ENCODE results near the gene SRP14.
"Not testable (repeated sequence)": the region's sequence is repeated elsewhere in the genome, so short reads cannot be mapped to it uniquely, and the experiment has no call there.

SRP14 gene

DNA sequence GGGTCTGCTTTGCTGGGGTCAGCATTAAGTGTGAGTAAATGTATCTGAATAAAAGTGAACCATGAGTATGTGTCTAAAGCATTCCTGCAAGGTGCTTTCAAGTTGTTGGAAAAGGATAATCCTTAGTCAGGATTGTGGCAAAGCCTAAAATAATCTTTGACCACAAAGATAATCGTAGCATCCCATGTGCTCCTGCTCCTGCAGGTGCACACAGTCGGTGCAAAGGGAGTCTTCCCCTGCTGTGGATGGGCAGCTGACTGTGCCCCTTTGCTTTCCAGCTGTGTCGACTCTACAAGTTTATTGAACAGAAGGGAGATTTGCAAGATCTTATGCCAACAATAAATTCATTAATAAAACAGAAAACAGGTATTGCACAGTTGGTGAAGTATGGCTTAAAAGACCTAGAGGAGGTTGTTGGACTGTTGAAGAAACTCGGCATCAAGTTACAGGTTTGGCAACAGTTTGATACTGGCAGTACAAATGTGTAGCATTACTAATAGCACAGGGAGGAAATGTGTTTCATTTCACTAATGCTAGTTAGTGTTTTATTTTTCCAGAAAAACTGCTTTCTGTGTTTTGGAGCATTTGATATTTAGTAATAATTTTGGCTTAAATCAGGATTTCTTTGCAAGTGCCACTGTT is 22.6 kb downstream of the SRP14 start:
- no peak for DNase-seq

GRCh38 chr15:40014390-40014789 is 24.6 kb downstream of the SRP14 start:
- DNase-seq = no peak

DNA sequence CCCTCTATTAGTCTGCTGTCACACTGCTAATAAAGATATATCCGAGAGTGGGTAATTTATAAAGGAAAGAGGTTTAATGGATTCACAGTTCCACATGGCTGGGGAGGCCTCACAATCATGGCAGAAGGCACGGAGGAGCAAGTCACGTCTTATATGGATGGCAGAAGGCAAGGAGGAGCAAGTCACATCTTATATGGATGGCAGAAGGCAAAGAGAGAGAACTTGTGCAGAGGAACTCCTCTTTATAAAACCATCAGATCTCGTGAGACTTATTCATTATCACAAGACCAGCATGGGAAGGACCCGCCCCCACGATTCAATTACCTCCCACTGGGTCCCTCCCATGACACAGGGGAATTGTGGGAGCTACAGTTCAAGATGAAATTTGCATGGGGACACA is 25.6 kb downstream of the SRP14 start:
- not testable (repeated sequence) for DNase-seq

DNA sequence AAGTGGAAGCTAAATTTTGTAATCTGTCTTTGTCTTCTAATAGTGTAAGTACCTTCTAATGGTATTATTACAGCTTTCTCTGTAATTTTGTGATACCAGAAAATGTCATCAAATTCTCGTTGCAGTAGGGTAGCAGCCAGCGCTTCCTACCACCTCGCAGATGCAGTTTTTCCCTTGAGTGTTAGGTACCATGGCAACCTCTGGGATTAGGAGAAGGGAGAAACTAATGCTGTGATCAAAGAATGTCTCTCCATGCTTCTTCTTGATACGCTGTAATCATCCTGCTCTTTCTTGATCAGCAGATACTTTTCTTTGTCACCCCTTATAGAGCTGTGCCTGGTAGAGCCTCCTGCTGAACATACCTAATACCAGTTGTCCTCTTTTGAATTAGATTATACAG is 27.7 kb downstream of the SRP14 start:
- no peak for DNase-seq

GRCh38 chr15:40010686-40011085 is 28.3 kb downstream of the SRP14 start:
- no peak for DNase-seq

DNA sequence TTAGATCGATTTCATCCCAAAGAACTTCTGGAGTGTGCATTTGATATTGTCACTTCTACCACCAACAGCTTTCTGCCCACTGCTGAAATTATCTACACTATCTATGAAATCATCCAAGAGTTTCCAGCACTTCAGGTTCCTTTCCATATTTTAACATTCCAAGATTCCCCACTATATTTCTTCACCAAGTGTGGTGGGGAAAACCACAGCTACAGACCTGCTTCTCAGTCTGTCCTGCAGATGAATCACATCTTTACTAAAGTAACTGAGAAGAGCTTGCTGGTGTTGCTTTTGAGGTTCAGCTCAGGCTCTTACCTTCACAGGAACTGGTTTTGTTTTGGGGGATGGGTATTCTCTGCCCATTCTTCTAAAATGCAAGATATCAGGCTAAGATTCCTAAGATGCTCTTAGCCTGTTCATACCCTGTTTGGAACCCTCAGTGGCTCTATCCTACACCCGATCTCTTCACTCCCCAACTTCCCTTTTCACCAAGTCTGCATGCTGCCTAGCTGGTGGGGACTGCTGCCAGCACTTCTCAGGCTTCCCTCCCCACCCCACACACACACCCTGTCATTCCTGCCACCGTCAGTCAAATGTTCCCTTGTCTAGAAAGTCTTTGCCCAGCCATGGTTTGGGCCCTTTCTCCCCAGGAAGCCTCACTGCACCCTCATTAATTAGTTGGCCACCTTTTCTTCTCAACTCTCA is 30.8 kb downstream of the SRP14 start:
- peak; percentile 51 to 63 for DNase-seq

DNA sequence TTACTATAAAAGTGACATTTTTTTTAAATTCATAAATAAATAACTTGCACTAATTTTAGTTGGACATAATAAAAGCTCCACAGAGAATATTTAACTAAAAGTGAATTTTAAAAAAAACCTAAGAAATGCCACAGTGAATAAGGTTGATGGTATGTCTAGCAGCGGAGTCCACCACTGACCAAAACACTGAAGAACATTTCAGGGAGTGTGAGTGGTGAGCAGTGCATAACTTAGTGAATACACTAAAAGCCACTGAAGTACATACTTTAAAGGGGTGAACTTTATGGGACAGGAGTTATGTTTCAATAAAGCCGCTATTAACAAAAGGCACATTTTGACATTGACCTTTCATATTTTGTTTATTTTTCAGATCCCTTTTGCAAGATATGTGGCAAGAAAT is 32.3 kb downstream of the SRP14 start:
- DNase-seq = no peak

DNA sequence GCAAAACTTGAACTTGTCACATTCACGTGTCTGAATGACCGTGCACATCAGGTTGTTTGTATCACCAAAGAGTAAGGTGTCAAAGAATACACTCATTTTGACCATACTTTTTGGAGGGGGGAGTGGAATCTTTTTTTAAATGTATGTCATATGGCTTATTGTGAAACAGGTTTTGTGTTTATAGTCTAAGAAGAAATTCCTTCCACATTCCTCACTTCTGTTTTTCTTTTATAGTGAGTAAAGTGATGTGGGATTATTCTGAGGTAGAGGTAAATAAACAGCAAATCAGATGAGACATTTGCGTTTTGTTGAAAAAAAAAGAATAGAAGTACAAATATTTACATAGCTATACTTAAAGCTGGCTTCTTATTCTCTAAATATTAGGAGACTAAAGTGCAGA is 33.0 kb downstream of the SRP14 start:
- DNase-seq = no peak

GRCh38 chr15:40003116-40003916 is 35.7 kb downstream of the SRP14 start:
- no peak for DNase-seq

- DNase-seq = no peak
These were observed 36.7 kb downstream of the SRP14 start for GRCh38 chr15:40002295-40002694.

GRCh38 chr15:39999538-40000200 is 39.3 kb downstream of the SRP14 start:
- no peak for DNase-seq

DNA sequence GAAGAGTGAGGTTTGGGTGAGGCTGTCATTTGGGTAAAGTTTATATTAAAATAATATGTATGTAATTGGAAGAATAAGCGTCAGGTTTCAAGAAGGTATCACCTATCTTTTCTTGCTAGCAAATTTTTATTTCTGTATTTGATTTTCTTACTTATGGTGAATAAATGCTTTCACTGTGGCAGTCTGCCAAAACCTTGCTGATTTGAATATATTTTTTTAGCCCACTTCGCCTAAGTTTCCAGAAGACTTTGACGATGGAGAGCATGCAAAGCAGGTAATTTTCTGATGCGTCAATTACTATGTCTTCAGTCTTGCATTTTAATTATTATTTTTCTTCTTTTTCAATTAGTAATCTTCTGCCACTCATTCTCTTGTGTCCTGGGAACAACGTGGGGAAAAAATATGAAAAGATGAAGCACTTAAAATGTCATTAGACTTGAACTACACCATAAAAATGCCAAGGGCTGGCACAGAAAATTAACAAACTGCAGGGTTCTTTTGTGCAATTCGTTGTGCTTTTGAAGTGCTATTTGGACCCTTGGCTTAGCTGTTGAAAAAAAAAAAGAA is 40.4 kb downstream of the SRP14 start:
- no peak for DNase-seq

DNA sequence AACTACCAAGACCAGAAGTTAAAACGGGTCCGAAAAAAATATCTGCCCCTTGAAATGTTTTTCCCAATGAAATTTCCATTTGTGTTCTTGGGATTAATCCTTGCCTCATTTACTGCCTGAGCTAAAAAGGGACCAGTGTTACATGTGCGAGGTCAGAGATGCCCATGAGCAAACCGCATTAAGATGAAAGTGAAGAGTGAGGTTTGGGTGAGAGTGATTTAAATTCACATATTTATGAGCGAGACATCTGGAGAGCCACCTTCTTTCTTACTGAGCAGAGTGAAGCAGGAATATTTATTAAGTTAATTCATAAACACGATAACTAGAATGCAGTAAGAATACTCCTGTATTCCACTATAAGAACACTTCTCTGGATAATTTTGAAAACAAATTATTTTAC is 41.3 kb downstream of the SRP14 start:
- no peak for DNase-seq

- DNase-seq = no peak
These were observed 42.0 kb downstream of the SRP14 start for GRCh38 chr15:39997031-39997430.

GRCh38 chr15:39996228-39996627 is 42.8 kb downstream of the SRP14 start:
- not testable (repeated sequence) for DNase-seq

- DNase-seq = not testable (repeated sequence)
These were observed 46.0 kb downstream of the SRP14 start for GRCh38 chr15:39992953-39993352.

DNA sequence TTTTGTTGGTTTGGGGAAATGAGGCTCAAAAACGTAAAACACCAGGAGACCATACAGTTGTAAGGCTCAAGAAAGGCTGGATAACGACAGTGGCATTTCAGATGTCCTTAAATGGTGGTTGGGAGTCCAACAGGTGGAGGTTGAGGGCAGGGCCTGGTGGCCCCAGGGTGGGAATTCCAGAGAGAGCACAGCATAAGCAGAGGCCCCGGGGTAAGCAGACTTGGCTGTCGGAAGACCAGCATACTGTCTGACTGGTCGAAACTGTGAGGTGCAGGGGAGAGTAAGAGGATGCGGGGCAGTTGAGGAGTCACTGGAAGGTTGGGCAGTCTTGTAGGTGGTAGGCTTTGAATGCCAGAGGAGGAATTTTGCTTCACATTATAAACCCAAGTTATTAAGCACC is 48.3 kb downstream of the SRP14 start:
- DNase-seq = no peak

DNA sequence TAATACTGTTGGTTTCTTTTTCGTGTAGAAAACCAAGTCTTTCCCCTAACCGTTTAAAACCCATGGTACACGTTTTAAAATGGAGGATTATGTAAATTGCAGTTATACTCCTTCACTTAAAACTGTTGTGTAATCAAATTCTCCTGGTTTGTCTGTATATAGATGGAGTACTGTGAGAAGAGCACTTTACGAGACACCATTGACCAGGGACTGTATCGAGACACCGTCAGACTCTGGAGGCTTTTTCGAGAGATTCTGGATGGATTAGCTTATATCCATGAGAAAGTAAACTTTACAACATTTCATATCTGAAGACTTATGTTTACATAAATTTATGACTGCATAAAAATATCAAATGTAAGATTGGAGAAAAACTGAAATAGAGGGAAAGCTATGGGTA is 51.2 kb downstream of the SRP14 start:
- DNase-seq = no peak
